ENCODE data around the gene FHAD1.
"Not testable (repeated sequence)": the region's sequence is repeated elsewhere in the genome, so short reads cannot be mapped to it uniquely, and the experiment has no call there.

Gene FHAD1

DNA sequence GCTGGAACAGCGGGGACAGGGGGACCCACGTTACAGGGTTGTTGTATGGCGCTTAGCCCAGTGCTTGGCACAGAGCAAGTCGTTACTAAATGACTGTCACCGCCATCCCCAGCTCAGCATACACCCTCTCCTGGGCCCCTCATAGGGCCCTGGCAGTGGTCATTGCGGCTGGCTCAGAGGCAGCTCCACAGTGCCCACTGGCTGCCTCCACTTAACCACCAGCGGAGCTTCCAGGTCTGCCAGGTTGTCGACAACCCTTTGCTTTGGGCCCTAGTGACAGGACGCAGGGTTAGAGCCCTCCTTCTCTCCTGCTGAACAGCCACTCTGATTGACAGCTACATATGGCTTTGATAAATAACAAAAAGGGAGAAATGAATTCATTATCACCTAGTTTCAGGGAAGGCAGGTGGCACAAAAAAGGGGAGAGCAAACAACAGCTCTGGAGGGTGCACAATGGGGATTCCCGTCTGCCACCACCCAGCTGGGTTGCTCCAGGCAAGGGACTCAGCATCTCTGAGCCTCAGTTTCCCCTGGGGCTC, 167.5 kb downstream of the FHAD1 start:
- no peak for DNase-seq (ENCODE audit: low read depth, low spot score)

GRCh38 chr1:15417059-15417934, 170.3 kb downstream of the FHAD1 start:
- no peak for DNase-seq (ENCODE audit: low read depth, low spot score)

DNA sequence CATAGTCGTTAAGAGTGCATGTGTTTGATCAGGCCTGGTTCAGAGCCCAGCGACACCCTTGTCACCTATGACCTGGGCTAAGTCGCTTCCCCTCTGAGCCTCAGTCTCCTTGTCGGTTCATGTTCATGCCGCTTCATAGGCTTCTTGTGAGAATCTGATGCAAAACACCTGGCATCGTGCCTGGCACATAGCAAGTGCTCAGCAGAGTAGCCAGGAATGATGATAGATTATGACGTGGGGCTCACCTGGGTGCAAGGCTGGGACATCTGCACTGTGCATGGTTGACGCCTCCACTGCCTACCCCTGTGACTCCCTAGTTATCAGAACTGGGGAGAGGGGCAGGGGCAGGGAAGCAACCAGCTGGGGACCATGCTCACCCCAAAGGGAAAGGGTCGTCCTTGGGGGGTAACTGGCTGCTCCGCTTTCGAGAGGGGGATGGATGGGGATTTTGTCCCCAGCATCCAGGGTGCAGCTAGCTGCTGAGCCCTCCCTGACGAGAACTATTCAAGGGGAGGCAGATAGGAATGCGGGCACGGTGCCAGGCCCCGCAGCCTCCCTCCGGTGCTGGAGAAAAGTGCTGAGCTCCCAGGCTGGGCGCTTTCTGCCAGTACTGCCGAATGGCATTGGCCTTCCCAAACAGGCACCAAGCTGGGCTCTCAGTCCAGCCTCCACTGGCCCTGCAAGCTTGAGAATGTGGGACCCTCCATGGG, 171.9 kb downstream of the FHAD1 start:
- DNase-seq (ENCODE audit: low read depth, low spot score) = no peak

DNA sequence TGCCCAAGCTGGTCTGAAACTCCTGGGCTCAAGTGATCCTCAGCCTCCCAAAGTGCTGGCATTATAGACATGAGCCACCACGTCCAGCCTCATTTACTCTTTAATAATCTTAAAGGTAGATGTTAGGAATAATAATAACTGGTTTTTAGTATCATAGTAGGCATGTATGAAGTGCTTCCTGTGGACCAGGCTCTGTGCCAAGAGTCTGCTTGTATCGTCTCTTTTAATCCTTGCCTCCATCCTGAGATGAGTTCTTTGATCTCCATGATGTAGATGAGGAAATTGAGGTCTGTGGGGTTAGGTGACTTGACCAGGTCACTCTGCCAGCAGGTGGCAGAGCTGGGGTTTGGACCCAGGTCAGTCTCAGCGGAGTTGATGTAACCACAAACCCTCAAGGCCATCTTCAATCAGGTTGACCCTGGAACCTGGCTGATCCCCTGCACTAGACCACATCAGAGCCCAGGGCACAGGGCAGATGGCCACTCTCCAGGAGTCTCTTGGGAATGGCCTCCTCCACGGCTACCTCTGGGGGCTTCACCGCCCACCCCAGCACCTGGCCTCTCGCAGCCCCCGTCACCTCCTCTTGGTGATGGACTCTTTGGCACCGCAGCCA, 173.9 kb downstream of the FHAD1 start:
- no peak for DNase-seq (ENCODE audit: low read depth, low spot score)

DNA sequence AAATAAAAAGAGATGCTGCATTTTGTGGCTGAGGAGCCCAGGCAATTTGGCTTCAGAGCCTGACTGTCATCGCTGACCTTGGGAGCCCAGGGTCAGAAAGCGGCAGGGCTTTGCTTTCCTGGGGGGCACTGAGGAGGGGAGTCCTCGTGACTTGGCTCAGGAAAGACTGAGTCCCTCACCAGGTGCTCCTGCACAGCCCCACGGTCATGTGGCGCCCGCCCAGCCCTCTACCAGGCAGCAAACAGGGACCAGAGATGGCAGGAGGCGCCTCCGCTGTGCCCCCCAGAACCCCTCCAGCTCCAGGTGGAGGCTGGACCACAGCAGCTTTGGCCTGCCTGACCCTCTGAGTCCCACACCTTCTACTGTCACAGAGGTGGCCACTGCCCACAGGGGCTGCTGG, 175.8 kb downstream of the FHAD1 start:
- DNase-seq (ENCODE audit: low read depth, low spot score) = no peak

DNA sequence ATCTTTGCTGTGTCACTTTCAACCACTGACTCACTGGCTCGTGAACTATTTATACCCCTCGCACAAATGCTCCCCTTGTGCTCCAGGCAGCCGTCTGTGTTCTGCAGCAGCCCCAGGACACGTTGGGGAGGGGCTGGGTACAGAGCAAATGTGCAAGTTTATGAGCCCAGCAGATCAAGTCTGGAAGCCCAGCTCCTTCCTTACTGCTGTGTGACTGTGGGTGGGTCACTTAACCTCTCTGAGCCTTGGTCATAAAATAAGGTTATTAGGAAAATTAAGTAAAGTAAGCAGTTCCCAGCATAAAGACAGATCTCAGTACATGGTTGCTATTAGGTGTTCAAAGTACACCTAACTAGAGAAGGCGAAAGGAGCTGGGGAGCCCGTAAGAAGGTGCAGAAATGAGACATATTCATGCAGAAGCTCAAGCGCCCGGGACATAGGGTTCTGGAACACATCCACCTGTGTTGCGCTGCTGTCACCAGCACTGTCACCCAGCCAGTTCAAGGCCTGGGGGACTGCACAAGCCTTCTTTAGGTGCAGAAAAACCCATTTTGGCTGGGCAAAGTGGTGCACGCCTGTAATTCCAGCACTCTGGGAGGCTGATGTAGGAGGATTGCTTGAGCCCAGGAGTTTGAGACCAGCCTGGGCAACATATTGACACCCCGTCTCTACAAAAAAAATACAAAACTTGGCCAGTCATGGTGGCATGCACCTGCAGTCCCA, 176.5 kb downstream of the FHAD1 start:
- DNase-seq (ENCODE audit: low read depth, low spot score) = no peak

GRCh38 chr1:15424146-15424667, 177.2 kb downstream of the FHAD1 start:
- no peak for DNase-seq (ENCODE audit: low read depth, low spot score)

GRCh38 chr1:15424981-15425380, 178.0 kb downstream of the FHAD1 start:
- DNase-seq (ENCODE audit: low read depth, low spot score) = no peak

DNA sequence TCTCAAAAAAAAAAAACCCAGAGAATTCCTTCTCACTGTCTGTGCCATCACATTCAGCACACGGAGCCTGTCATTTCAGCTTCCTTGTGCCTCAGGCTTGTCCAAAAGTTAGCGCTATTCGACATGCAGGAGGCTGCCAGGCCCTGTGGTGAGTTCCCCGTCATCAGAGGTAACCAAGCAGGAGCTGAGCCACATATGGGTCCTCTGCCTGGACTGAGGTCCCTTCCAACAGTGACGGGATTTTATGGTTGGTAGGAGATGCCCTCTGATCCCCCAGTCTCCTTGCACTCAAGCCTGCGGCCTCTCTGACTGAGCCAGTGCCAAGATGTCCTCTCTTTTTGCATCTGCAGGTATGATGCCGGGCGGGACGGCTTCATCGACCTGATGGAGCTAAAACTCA, 178.5 kb downstream of the FHAD1 start:
- DNase-seq (ENCODE audit: low read depth, low spot score) = no peak

DNA sequence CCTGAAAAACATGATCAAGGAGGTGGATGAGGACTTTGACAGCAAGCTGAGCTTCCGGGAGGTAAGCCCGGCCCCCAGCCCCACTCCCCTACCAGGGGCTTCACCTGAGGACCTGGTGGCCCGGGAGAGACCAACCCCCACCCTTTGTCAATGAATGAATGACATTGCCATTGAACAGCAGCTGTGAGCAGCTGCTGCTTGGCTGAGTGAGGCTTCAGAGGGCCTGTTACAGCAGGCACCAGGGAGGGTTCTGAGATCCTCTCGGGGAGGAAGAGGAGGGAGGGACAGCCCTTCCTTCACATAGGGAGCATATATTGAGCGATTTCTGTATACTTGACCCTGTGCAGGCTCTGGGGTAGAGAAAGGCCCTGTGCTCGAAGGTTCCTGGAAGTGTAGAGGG, 178.9 kb downstream of the FHAD1 start:
- no peak for DNase-seq (ENCODE audit: low read depth, low spot score)

GRCh38 chr1:15426492-15427279, 179.7 kb downstream of the FHAD1 start:
- no peak for DNase-seq (ENCODE audit: low read depth, low spot score)

DNA sequence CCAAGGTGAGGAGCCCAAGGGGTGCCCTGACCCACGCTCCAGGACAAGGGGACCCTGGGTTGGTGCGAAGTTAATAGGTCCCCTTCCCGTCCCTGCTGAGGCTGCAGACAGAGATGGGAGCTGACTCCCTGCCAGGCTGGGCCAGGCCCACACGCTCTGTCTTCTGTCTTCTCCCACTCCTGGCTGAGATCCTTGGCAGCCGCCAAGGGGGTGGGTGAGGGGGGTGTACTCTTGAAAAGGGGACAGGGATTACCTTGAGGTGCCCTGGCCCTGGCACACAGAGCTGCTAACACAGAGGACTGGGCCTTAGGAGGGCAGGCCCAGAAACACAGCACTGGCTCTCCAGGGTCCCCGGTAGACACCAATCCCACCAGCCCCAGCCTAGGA, 180.2 kb downstream of the FHAD1 start:
- no peak for DNase-seq (ENCODE audit: low read depth, low spot score)

DNA sequence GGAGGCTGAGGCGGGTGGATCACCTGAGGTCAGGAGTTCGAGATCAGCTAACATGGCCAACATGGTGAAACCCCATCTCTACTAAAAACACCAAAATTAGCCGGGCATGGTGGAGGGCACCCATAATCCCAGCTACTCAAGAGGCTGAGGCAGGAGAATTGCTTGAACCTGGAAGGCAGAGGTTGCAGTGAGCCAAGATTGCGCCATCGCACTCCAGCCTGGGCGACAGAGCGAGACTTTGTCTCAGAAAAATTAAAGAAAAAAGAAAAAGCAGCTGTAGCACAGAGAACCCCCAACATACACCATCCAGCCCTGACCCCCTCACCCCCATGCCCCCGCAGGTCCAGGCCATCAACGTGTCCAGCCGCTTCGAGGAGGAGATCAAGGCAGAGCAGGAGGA, 181.2 kb downstream of the FHAD1 start:
- not testable (repeated sequence) for DNase-seq (ENCODE audit: low read depth, low spot score)

DNA sequence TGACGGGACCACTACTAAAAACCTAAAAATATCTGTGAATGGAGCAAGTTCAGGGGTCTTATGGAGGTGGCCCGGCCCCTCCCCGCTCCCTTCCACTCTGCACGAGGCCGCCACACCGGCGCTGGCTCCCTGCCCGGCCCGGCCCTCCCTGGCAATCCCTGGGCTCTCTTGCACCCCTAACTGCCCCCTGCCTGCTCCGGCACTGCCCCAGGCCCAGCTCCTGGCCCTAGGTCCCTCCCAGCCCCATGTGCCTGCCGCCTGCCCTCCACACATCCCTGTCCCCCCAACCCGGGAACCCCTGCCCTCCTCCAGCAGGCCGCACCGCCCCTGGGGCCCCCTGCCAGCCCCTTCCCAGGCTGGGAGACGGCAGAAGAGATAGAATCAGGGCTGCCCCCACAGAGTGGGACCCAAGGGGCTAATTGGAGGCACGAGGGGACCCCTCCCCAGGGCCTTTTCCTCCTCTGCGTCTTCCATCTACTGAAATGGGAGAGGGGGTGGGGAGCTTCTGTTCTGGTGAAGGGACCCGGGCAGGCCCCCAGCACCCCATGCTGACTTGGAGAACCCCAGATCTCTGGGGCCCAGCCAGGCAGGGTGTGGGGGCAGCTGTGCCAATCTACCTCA, 181.9 kb downstream of the FHAD1 start:
- no peak for DNase-seq (ENCODE audit: low read depth, low spot score)

GRCh38 chr1:15429701-15430149, 182.7 kb downstream of the FHAD1 start:
- DNase-seq (ENCODE audit: low read depth, low spot score) = no peak

DNA sequence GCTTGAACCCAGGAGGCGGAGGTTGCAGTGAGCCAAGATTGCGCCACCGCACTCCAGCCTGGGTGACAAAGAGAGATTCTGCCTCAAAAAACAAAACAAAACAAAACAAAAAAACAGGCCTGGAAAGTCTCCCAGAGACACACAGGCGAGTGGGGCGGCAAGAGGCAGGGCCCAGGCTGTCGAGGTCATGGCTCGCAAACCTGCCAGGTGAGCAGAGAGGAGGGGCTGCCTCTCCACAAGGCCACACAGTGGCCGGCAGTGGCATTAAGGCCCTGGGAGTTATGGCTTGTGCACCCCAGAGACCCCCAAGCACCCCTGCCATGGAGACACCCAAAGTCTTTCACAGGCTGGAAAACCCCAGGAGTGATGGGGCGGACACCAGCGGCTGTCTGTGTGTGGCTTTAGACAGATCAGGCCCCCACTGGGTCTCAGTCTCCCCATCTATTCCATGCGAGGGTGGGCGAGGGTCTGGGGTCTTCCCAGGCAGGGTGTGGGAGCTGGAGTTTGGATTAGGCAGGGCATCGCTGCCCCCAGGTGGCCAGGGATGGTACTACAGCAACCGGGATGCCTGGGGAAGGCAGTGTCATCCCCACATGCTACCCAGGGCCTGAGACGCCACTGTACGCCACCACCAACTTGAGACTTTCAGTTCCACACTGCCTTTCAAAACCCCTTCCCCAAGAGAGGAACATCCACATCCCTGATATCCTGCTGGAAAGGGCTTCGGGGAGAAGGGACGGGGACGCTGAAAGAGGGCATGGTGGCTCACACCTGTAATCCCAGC, 184.0 kb downstream of the FHAD1 start:
- no peak for DNase-seq (ENCODE audit: low read depth, low spot score)

- DNase-seq (ENCODE audit: low read depth, low spot score) = no peak
Observed at GRCh38 chr1:15431571-15431948, 184.5 kb downstream of the FHAD1 start.

- no peak for DNase-seq (ENCODE audit: low read depth, low spot score)
Observed at GRCh38 chr1:15432324-15432723, 185.3 kb downstream of the FHAD1 start.

DNA sequence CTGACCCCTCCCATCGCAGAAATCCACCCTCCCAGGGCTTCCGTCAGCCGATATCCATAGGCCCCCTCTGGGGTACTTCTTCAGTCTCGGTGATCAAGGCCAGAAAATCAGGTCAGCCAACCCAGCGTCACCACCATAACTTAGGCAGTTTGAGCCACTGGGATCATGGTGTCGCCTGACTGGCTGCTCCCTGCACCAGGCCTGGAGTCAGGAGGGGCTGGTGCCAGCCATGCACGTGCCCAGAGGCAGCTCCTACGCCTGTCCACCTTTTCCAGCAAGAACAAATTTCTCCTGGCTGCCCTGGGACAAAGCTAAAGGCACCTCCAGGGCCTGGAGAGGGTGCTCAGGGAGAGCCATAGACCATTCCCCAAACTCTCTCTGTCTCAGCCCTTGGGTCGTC, 186.4 kb downstream of the FHAD1 start:
- DNase-seq (ENCODE audit: low read depth, low spot score) = no peak
